CD14-positive monocyte (primary cell): Measurements from ENCODE around the gene PIWIL4. TPM values are rescaled to one million over a fixed set of nuclear protein-coding genes. Genes with fewer than 3 reads are reported as not detected.
A peak's percentile ranks its signal among the peaks of the same experiment; 100 is the strongest.

Experiments
- DNase-seq, 3 donors: peaks; one replicate each; pipeline ENCODE4 v3.0.0-alpha.2; 2011 to 2022
- H2AFZ ChIP-seq: 2 replicates; pipeline ENCODE4 v1.6.0; 2012; ENCODE audit warnings: mild to moderate bottlenecking, low read depth, low read length, inconsistent platforms; ENCODE audit not compliant: insufficient read depth, poor library complexity, severe bottlenecking
- H3K27ac ChIP-seq, 2 donors: 1 replicate in 1 of 2; 2 replicates in 1 of 2; pipeline ENCODE4 v1.5.1; 2012 to 2013; ENCODE audit warnings: low read length in 2 of 2, control low read depth in 1 of 2, inconsistent platforms in 1 of 2, low read depth in 1 of 2, mild to moderate bottlenecking in 1 of 2
- H3K27me3 ChIP-seq, 2 donors: one replicate each; pipeline versions ENCODE4 v1.6.0 to v1.6.1; 2011 to 2013; ENCODE audit warnings: low read length in 2 of 2; ENCODE audit not compliant: control insufficient read depth in 2 of 2, insufficient read depth in 2 of 2
- H3K36me3 ChIP-seq, 2 donors: replicated peaks in 1 of 2; 1 replicate in 1 of 2; 2 replicates in 1 of 2; pipeline versions ENCODE4 v1.5.1 to v1.6.1; 2012 to 2013; ENCODE audit warnings: low read length in 2 of 2, control low read depth in 1 of 2, inconsistent platforms in 1 of 2, mild to moderate bottlenecking in 1 of 2; ENCODE audit not compliant: insufficient read depth in 2 of 2, control insufficient read depth in 1 of 2
- H3K4me1 ChIP-seq, 2 donors: 1 replicate in 1 of 2; 2 replicates in 1 of 2; pipeline versions ENCODE4 v1.5.1 to v1.6.1; 2012 to 2013; ENCODE audit warnings: low read length in 2 of 2, control low read depth in 1 of 2, inconsistent platforms in 1 of 2, mild to moderate bottlenecking in 1 of 2, moderate library complexity in 1 of 2; ENCODE audit not compliant: insufficient read depth in 2 of 2, control insufficient read depth in 1 of 2
- H3K4me2 ChIP-seq: replicated peaks from 2 replicates; pipeline ENCODE3; 2012; ENCODE audit warnings: low read length, moderate library complexity, mild to moderate bottlenecking; ENCODE audit not compliant: poor library complexity, severe bottlenecking; ENCODE audit errors: extremely low read depth
- H3K4me3 ChIP-seq, 3 experiments: fragments of 200-600 bp in 1 of 3; sonication (generic) in 1 of 3; replicated peaks in 1 of 3; 1 replicate in 2 of 3; 2 replicates in 1 of 3; pipeline ENCODE4 v1.5.1; 2011 to 2013; ENCODE audit warnings: low read length in 3 of 3, mild to moderate bottlenecking in 3 of 3, control low read depth in 2 of 3, low read depth in 2 of 3, inconsistent platforms in 1 of 3, moderate library complexity in 1 of 3
- H3K79me2 ChIP-seq: 2 replicates; pipeline ENCODE4 v1.6.0; 2012; ENCODE audit warnings: mild to moderate bottlenecking, control low read depth, inconsistent platforms, low read length, moderate library complexity; ENCODE audit not compliant: insufficient read depth
- H3K9ac ChIP-seq: 2 replicates; pipeline ENCODE4 v1.6.0; 2017; ENCODE audit warnings: low read length, mild to moderate bottlenecking; ENCODE audit not compliant: insufficient read depth, poor library complexity, severe bottlenecking
- H3K9me3 ChIP-seq, 2 donors: replicated peaks in 1 of 2; 1 replicate in 1 of 2; 2 replicates in 1 of 2; pipeline versions ENCODE4 v1.5.1 to v1.6.1; 2012 to 2013; ENCODE audit warnings: low read length in 2 of 2, control low read depth in 1 of 2; ENCODE audit not compliant: control insufficient read depth in 1 of 2, insufficient read depth in 1 of 2
- H4K20me1 ChIP-seq: 2 replicates; pipeline ENCODE4 v1.6.0; 2012; ENCODE audit warnings: mild to moderate bottlenecking, low read length, control low read depth, moderate library complexity; ENCODE audit not compliant: insufficient read depth
- H3K27ac Mint-ChIP-seq, 7 donors: one replicate each; pipeline ENCODE4 v1.8.0; 2020; ENCODE audit warnings: mild to moderate bottlenecking in 7 of 7, mixed read lengths in 7 of 7, moderate library complexity in 6 of 7, inconsistent platforms in 2 of 7
- H3K27me3 Mint-ChIP-seq, 3 donors: one replicate each; pipeline ENCODE4 v1.8.0; 2021 to 2022; ENCODE audit warnings: low read depth in 3 of 3, mild to moderate bottlenecking in 3 of 3, mixed read lengths in 3 of 3, moderate library complexity in 3 of 3, inconsistent platforms in 1 of 3
- H3K36me3 Mint-ChIP-seq, 2 donors: one replicate each; pipeline ENCODE4 v1.8.0; 2020; ENCODE audit warnings: mixed read lengths in 2 of 2, inconsistent platforms in 1 of 2, mild to moderate bottlenecking in 1 of 2
- H3K4me1 Mint-ChIP-seq: one replicate; pipeline ENCODE4 v1.8.0; 2020; ENCODE audit warnings: mild to moderate bottlenecking, mixed read lengths
- H3K4me3 Mint-ChIP-seq, 2 donors: one replicate each; pipeline ENCODE4 v1.8.0; 2020; ENCODE audit warnings: mild to moderate bottlenecking in 2 of 2, mixed read lengths in 2 of 2, moderate library complexity in 1 of 2
- H3K9me3 Mint-ChIP-seq, 7 donors: one replicate each; pipeline ENCODE4 v1.8.0; 2020 to 2022; ENCODE audit warnings: mixed read lengths in 7 of 7, mild to moderate bottlenecking in 6 of 7, moderate library complexity in 6 of 7, inconsistent platforms in 2 of 7
- WGBS: methylation state at CpG from one replicate; pipeline ENCODE4 v1.1.5; 2013; ENCODE audit warnings: missing lambda C conversion rate; ENCODE audit not compliant: insufficient coverage; 5-methylcytosine and 5-hydroxymethylcytosine counted together
- intact Hi-C, 2 donors: fragments of 100-400 bp; cut with micrococcal nuclease; formaldehyde crosslinking; loops; one replicate each; pipeline versions ENCODE4 v1.15.0 to v1.15.1; 2023
- polyA plus RNA-seq, 3 donors: library from polyadenylated mRNA; depleted of rRNA in 1 of 3; unstranded in 2 of 3; stranded (reverse) in 1 of 3; fragments of 300-500 nt in 2 of 3; fragments of >200 nt in 1 of 3; fragmentation: Illumina TruSeq in 2 of 3; gene quantifications; 1 replicate in 2 of 3; 2 replicates in 1 of 3; pipeline ENCODE4 v1.2.3, GENCODE V29; 2012 to 2021
- TF ChIP-seq, protein P1 (sequence below): fragments of 200-600 bp; IDR thresholded peaks from one replicate; pipeline ENCODE4 v1.8.0; 2022; ENCODE audit warnings: antibody characterized with exemption, mild to moderate bottlenecking

Gene PIWIL4
- polyA plus RNA-seq, 3 donors: 0.98 to 14.2 (median 1.1) TPM

GRCh38 chr11:94563176-94563847 lies 3.9 kb upstream of the PIWIL4 start:
- WGBS: 91% methylated on average over 1 of the region's 4 CpGs
- Mint-ChIP-seq H3K4me1 (peaks cover 51% of the 10 kb centered on the region), H3K36me3 (peaks cover 0 to 13% of the 10 kb centered on the region in 2 donors), H3K27me3 (no peaks in the 10 kb centered on the region), H3K4me3 (no peak overlapping the region), H3K27ac (peak overlapping the region in 3 of 7 donors; percentile 1 to 71 (median 33)), H3K9me3 (peaks cover 0 to 2% (median 0%) of the 10 kb centered on the region in 7 donors)
- H3K4me1 ChIP-seq: peaks cover 31 to 43% of the 10 kb centered on the region in 2 donors
- no peak overlapping the region for H3K27ac ChIP-seq
- H2AFZ ChIP-seq: no peak overlapping the region
- no peaks in the 10 kb centered on the region for H3K9me3 ChIP-seq
- H3K79me2 ChIP-seq: peaks cover 96% of the 10 kb centered on the region
- no peaks in the 10 kb centered on the region for H4K20me1 ChIP-seq
- TF ChIP-seq, protein P1, sequence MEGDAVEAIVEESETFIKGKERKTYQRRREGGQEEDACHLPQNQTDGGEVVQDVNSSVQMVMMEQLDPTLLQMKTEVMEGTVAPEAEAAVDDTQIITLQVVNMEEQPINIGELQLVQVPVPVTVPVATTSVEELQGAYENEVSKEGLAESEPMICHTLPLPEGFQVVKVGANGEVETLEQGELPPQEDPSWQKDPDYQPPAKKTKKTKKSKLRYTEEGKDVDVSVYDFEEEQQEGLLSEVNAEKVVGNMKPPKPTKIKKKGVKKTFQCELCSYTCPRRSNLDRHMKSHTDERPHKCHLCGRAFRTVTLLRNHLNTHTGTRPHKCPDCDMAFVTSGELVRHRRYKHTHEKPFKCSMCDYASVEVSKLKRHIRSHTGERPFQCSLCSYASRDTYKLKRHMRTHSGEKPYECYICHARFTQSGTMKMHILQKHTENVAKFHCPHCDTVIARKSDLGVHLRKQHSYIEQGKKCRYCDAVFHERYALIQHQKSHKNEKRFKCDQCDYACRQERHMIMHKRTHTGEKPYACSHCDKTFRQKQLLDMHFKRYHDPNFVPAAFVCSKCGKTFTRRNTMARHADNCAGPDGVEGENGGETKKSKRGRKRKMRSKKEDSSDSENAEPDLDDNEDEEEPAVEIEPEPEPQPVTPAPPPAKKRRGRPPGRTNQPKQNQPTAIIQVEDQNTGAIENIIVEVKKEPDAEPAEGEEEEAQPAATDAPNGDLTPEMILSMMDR: peak; percentile 24
- no peaks in the 10 kb centered on the region for H3K36me3 ChIP-seq
- DNase-seq: peak in 1 of 3 donors; percentile 40
- intact Hi-C loops: no loop called here
- H3K27me3 ChIP-seq: no peaks in the 10 kb centered on the region
- H3K9ac ChIP-seq: no peak overlapping the region
- no peak overlapping the region for H3K4me3 ChIP-seq
- H3K4me2 ChIP-seq: no peak overlapping the region

- no peak overlapping the region for H3K4me3 ChIP-seq
- peaks cover 44% of the 10 kb centered on the region for H3K4me1 Mint-ChIP-seq
- H2AFZ ChIP-seq: no peak overlapping the region
- H3K27me3 Mint-ChIP-seq: no peaks in the 10 kb centered on the region
- peaks cover 0 to 2% (median 0%) of the 10 kb centered on the region in 7 donors for H3K9me3 Mint-ChIP-seq
- no peak overlapping the region for H3K4me2 ChIP-seq
- peak in 1 of 3 donors; percentile 42 for DNase-seq
- no peak overlapping the region for H3K4me3 Mint-ChIP-seq
- peak overlapping the region in 3 of 7 donors; percentile 14 to 41 (median 31) for H3K27ac Mint-ChIP-seq
- H3K27ac ChIP-seq: peak overlapping the region in 1 of 2 donors; percentile 23
- intact Hi-C loops: no loop called here
- H3K9ac ChIP-seq: no peak overlapping the region
- TF ChIP-seq, protein P1: peak; percentile 6
- no peaks in the 10 kb centered on the region for H3K9me3 ChIP-seq
- peaks cover 25 to 37% of the 10 kb centered on the region in 2 donors for H3K4me1 ChIP-seq
- no peaks in the 10 kb centered on the region for H3K36me3 ChIP-seq
- peaks cover 4 to 13% of the 10 kb centered on the region in 2 donors for H3K36me3 Mint-ChIP-seq
- peaks cover 98% of the 10 kb centered on the region for H3K79me2 ChIP-seq
- H3K27me3 ChIP-seq: no peaks in the 10 kb centered on the region
- no peaks in the 10 kb centered on the region for H4K20me1 ChIP-seq
- WGBS: 45% methylated on average over 2 of the region's 8 CpGs
Observed at GRCh38 chr11:94563848-94564467, 3.2 kb upstream of the PIWIL4 start.
